Activated B cell treated with CpG ODN at 0.5 μM for 24 hours (primary cell): ENCODE measurements around the gene NLGN4X. TPM values are rescaled to one million over a fixed set of nuclear protein-coding genes. Genes with fewer than 3 reads are reported as not detected.

Experiments used
- ATAC-seq: fragments of 200-7000 bp; cut with Tn5 transposase; one replicate; pipeline ENCODE4 v1.10.0; 2021; ENCODE audit warnings: low read depth, mild to moderate bottlenecking, moderate library complexity
- CTCF ChIA-PET: fragments of 350-600 bp; sonication (Branson Sonifier 250); formaldehyde crosslinking; loops from one replicate; lab custom pipeline; 2021; ENCODE audit warnings: antibody characterized with exemption; lab: Charles Lee
- POLR2A ChIA-PET: fragments of 350-600 bp; sonication (Branson Sonifier 250); formaldehyde crosslinking; loops from one replicate; lab custom pipeline; 2021; ENCODE audit warnings: antibody characterized with exemption; lab: Charles Lee
- DNase-seq: peaks from one replicate; pipeline ENCODE4 v3.0.0; 2022
- H3K27ac Mint-ChIP-seq: one replicate; pipeline ENCODE4 v1.8.0; 2020; ENCODE audit warnings: mixed read lengths
- H3K27me3 Mint-ChIP-seq: one replicate; pipeline ENCODE4 v1.8.0; 2021; ENCODE audit warnings: mixed read lengths
- H3K36me3 Mint-ChIP-seq: one replicate; pipeline ENCODE4 v1.8.0; 2021; ENCODE audit warnings: low read depth, mixed read lengths
- H3K4me1 Mint-ChIP-seq: one replicate; pipeline ENCODE4 v1.8.0; 2021; ENCODE audit warnings: mixed read lengths
- H3K4me3 Mint-ChIP-seq: one replicate; pipeline ENCODE4 v1.8.0; 2020; ENCODE audit warnings: mild to moderate bottlenecking, mixed read lengths
- H3K9me3 Mint-ChIP-seq: one replicate; pipeline ENCODE4 v1.8.0; 2020; ENCODE audit warnings: mixed read lengths
- CTCF ChIP-seq: fragments of 200-600 bp; IDR thresholded peaks from one replicate; pipeline ENCODE4 v1.8.0; 2022; ENCODE audit warnings: antibody characterized with exemption, mild to moderate bottlenecking
- intact Hi-C: fragments of 100-400 bp; cut with micrococcal nuclease; formaldehyde crosslinking; loops from one replicate; pipeline ENCODE4 v1.15.1; 2024
- total RNA-seq: library from RNA; stranded (reverse); gene quantifications from 2 replicates; pipeline ENCODE4 v1.2.3, GENCODE V29; 2022

NLGN4X gene
- total RNA-seq, 1 donor from 2014 or later: 0.35 TPM

- POLR2A ChIA-PET: no interaction called here
- ATAC-seq: no peak
- TF ChIP-seq CTCF: no peak
- DNase-seq: no peak
- intact Hi-C loops: loop anchor here (5.0 kb wide), 1 partner anchor 420 kb away; no protein-coding TSS in a partner anchor
- H3K4me3 Mint-ChIP-seq: no peak overlapping the region
- no peak overlapping the region for H3K27ac Mint-ChIP-seq
- CTCF ChIA-PET: no interaction called here
- no peaks in the 10 kb centered on the region for H3K36me3 Mint-ChIP-seq
- H3K9me3 Mint-ChIP-seq: no peaks in the 10 kb centered on the region
- H3K4me1 Mint-ChIP-seq: no peaks in the 10 kb centered on the region
- no peaks in the 10 kb centered on the region for H3K27me3 Mint-ChIP-seq
Observed at GRCh38 chrX:5876984-5877596, 351.6 kb downstream of the NLGN4X start.

- no peak for TF ChIP-seq CTCF
- no peaks in the 10 kb centered on the region for H3K27me3 Mint-ChIP-seq
- peaks cover 2% of the 10 kb centered on the region for H3K9me3 Mint-ChIP-seq
- intact Hi-C loops: no loop called here
- H3K27ac Mint-ChIP-seq: no peak overlapping the region
- no peaks in the 10 kb centered on the region for H3K36me3 Mint-ChIP-seq
- ChIA-PET POLR2A (no interaction called here), CTCF (no interaction called here)
- no peak overlapping the region for H3K4me3 Mint-ChIP-seq
- H3K4me1 Mint-ChIP-seq: no peaks in the 10 kb centered on the region
- no peak for ATAC-seq
- no peak for DNase-seq
Observed at GRCh38 chrX:5870238-5870637, 358.4 kb downstream of the NLGN4X start.

GRCh38 chrX:5869786-5870185 lies 358.9 kb downstream of the NLGN4X start:
- Mint-ChIP-seq H3K27me3 (no peaks in the 10 kb centered on the region), H3K36me3 (no peaks in the 10 kb centered on the region), H3K4me1 (no peaks in the 10 kb centered on the region), H3K27ac (no peak overlapping the region), H3K9me3 (peaks cover 2% of the 10 kb centered on the region), H3K4me3 (no peak overlapping the region)
- TF ChIP-seq CTCF: no peak
- intact Hi-C loops: no loop called here
- DNase-seq (no peak), ATAC-seq (no peak)
- POLR2A ChIA-PET: no interaction called here
- CTCF ChIA-PET: no interaction called here

GRCh38 chrX:5867778-5868177 lies 360.9 kb downstream of the NLGN4X start:
- H3K4me3 Mint-ChIP-seq: no peak overlapping the region
- no peaks in the 10 kb centered on the region for H3K4me1 Mint-ChIP-seq
- no peaks in the 10 kb centered on the region for H3K27me3 Mint-ChIP-seq
- intact Hi-C loops: no loop called here
- DNase-seq: no peak
- H3K36me3 Mint-ChIP-seq: no peaks in the 10 kb centered on the region
- peaks cover 2% of the 10 kb centered on the region for H3K9me3 Mint-ChIP-seq
- TF ChIP-seq CTCF: no peak
- ChIA-PET CTCF (no interaction called here), POLR2A (no interaction called here)
- no peak for ATAC-seq
- H3K27ac Mint-ChIP-seq: no peak overlapping the region

GRCh38 chrX:5857232-5857631 lies 371.4 kb downstream of the NLGN4X start:
- Mint-ChIP-seq H3K36me3 (no peaks in the 10 kb centered on the region), H3K27ac (no peak overlapping the region), H3K27me3 (no peaks in the 10 kb centered on the region), H3K4me1 (no peaks in the 10 kb centered on the region), H3K9me3 (no peaks in the 10 kb centered on the region), H3K4me3 (no peak overlapping the region)
- intact Hi-C loops: no loop called here
- no peak for DNase-seq
- ChIA-PET POLR2A (no interaction called here), CTCF (no interaction called here)
- no peak for TF ChIP-seq CTCF
- no peak for ATAC-seq
